H1 (cell line): ENCODE measurements around the gene ADCY9. TPM values are rescaled to one million over a fixed set of nuclear protein-coding genes. Genes with fewer than 3 reads are reported as not detected.

ENCODE experiments used
- CTCF ChIA-PET: fragments of 300-600 bp; sonication (Branson Sonifier 250); formaldehyde crosslinking; loops from one replicate; lab custom pipeline; 2021; ENCODE audit not compliant: partially characterized antibody; lab: Charles Lee
- POLR2A ChIA-PET: fragments of 300-600 bp; sonication (Branson Sonifier 250); formaldehyde crosslinking; loops from one replicate; lab custom pipeline; 2021; ENCODE audit warnings: inconsistent platforms; ENCODE audit not compliant: partially characterized antibody; lab: Charles Lee
- DNase-seq, 2 experiments: peaks; one replicate each; pipeline versions ENCODE4 v3.0.0 to v3.0.0-alpha.2; 2010 to 2022; ENCODE audit warnings: low spot score in 2 of 2, low read depth in 1 of 2, mixed read lengths in 1 of 2
- FAIRE-seq: peaks from 2 replicates; lab custom pipeline; 2011; peaks lifted over from hg19 to GRCh38; lab: Jason Lieb, UNC
- H2AFZ ChIP-seq: 2 replicates; pipeline ENCODE4 v1.8.1; 2012; ENCODE audit warnings: low read length, inconsistent platforms
- H2AK5ac ChIP-seq: 2 replicates; pipeline ENCODE4 v1.6.1; 2013; ENCODE audit warnings: low read depth, low read length
- H2BK120ac ChIP-seq: replicated peaks from 2 replicates; pipeline ENCODE3; 2013; ENCODE audit warnings: low read depth, low read length, inconsistent platforms
- H2BK12ac ChIP-seq: 2 replicates; pipeline ENCODE4 v1.6.1; 2013; ENCODE audit warnings: low read depth, low read length
- H2BK15ac ChIP-seq: 2 replicates; pipeline ENCODE4 v1.6.1; 2013; ENCODE audit warnings: low read length
- H2BK20ac ChIP-seq: 2 replicates; pipeline ENCODE4 v1.6.1; 2013; ENCODE audit warnings: low read length
- H2BK5ac ChIP-seq: 2 replicates; pipeline ENCODE4 v1.6.1; 2013; ENCODE audit warnings: low read depth, low read length
- H3K14ac ChIP-seq: 2 replicates; pipeline ENCODE4 v1.6.1; 2013; ENCODE audit warnings: inconsistent platforms; ENCODE audit not compliant: insufficient read length
- H3K18ac ChIP-seq: 2 replicates; pipeline ENCODE4 v1.6.1; 2013; ENCODE audit warnings: low read length; ENCODE audit errors: extremely low read depth
- H3K23ac ChIP-seq: 2 replicates; pipeline ENCODE4 v1.6.1; 2013; ENCODE audit warnings: inconsistent platforms; ENCODE audit not compliant: insufficient read length
- H3K23me2 ChIP-seq: 2 replicates; pipeline ENCODE4 v1.6.1; 2013; ENCODE audit warnings: low read depth, low read length
- H3K27ac ChIP-seq: 2 replicates; pipeline ENCODE4 v1.6.1; 2011; ENCODE audit warnings: low read depth, low read length, inconsistent platforms
- H3K27me3 ChIP-seq, 4 experiments: replicated peaks in 1 of 4; 1 replicate in 1 of 4; 2 replicates in 3 of 4; pipeline versions ENCODE4 v1.6.1 to v1.8.1; 2011 to 2013; ENCODE audit warnings: low read length in 3 of 4, mild to moderate bottlenecking in 3 of 4, inconsistent platforms in 2 of 4, mixed read lengths in 2 of 4, moderate library complexity in 1 of 4; ENCODE audit not compliant: control insufficient read depth in 3 of 4, insufficient read depth in 3 of 4; ENCODE audit errors: extremely low read depth in 1 of 4
- H3K36me3 ChIP-seq, 4 experiments: 2 replicates each; pipeline versions ENCODE4 v1.6.1 to v1.8.1; 2011 to 2013; ENCODE audit warnings: mild to moderate bottlenecking in 4 of 4, low read length in 3 of 4, moderate library complexity in 2 of 4, control low read depth in 1 of 4, inconsistent platforms in 1 of 4; ENCODE audit not compliant: insufficient read depth in 4 of 4, control insufficient read depth in 2 of 4
- H3K4ac ChIP-seq: replicated peaks from 2 replicates; pipeline ENCODE3; 2013; ENCODE audit warnings: low read length, low read depth, mixed read lengths, inconsistent platforms; ENCODE audit not compliant: insufficient read length
- H3K4me1 ChIP-seq, 4 experiments: replicated peaks in 1 of 4; 1 replicate in 1 of 4; 2 replicates in 3 of 4; pipeline versions ENCODE4 v1.6.1 to v1.8.1; 2011 to 2013; ENCODE audit warnings: low read length in 3 of 4, inconsistent platforms in 2 of 4, mixed read lengths in 1 of 4; ENCODE audit not compliant: insufficient read depth in 4 of 4, control insufficient read depth in 3 of 4
- H3K4me2 ChIP-seq, 2 experiments: 2 replicates each; pipeline versions ENCODE4 v1.6.1 to v1.8.1; 2011 to 2013; ENCODE audit warnings: low read depth in 2 of 2, low read length in 2 of 2, control low read depth in 1 of 2, inconsistent platforms in 1 of 2, mild to moderate bottlenecking in 1 of 2; ENCODE audit not compliant: insufficient read depth in 1 of 2
- H3K4me3 ChIP-seq, 4 experiments: fragments of 200-600, 300-600 bp in 1 of 4; sonication (generic), shearing (Covaris generic), sonication (Bioruptor Twin) in 1 of 4; 2 replicates each; pipeline versions ENCODE4 v1.5.1 to v1.8.1; 2011 to 2016; ENCODE audit warnings: low read length in 4 of 4, low read depth in 3 of 4, control low read depth in 2 of 4, inconsistent platforms in 2 of 4, mild to moderate bottlenecking in 2 of 4, mixed read lengths in 1 of 4, moderate library complexity in 1 of 4; ENCODE audit not compliant: insufficient read depth in 2 of 4; ENCODE audit errors: extremely low read depth in 1 of 4
- H3K56ac ChIP-seq: replicated peaks from 2 replicates; pipeline ENCODE3; 2013; ENCODE audit warnings: low read depth, mild to moderate bottlenecking, mixed read lengths, low read length, inconsistent platforms; ENCODE audit not compliant: insufficient read length
- H3K79me1 ChIP-seq: 2 replicates; pipeline ENCODE4 v1.6.1; 2013; ENCODE audit warnings: low read depth, low read length, control low read depth
- H3K79me2 ChIP-seq, 2 experiments: 2 replicates each; pipeline versions ENCODE4 v1.6.1 to v1.8.1; 2012 to 2013; ENCODE audit warnings: low read length in 2 of 2, mild to moderate bottlenecking in 2 of 2, inconsistent platforms in 1 of 2; ENCODE audit not compliant: insufficient read depth in 2 of 2, control insufficient read depth in 1 of 2
- H3K9ac ChIP-seq, 4 experiments: replicated peaks in 1 of 4; 1 replicate in 1 of 4; 2 replicates in 3 of 4; pipeline versions ENCODE4 v1.6.1 to v1.8.1; 2011 to 2013; ENCODE audit warnings: low read depth in 3 of 4, low read length in 3 of 4, control low read depth in 2 of 4, mild to moderate bottlenecking in 2 of 4, moderate library complexity in 2 of 4, inconsistent platforms in 1 of 4; ENCODE audit errors: extremely low read depth in 1 of 4
- H3K9me3 ChIP-seq, 2 experiments: 2 replicates each; pipeline versions ENCODE4 v1.6.1 to v1.8.1; 2012 to 2013; ENCODE audit warnings: mild to moderate bottlenecking in 2 of 2, moderate library complexity in 2 of 2, control low read depth in 1 of 2, inconsistent platforms in 1 of 2, low read depth in 1 of 2, low read length in 1 of 2, mixed read lengths in 1 of 2; ENCODE audit not compliant: insufficient read depth in 2 of 2
- H4K20me1 ChIP-seq, 2 experiments: replicated peaks in 1 of 2; 2 replicates each; pipeline versions ENCODE3 to v1.8.1; 2011 to 2013; ENCODE audit warnings: inconsistent platforms in 2 of 2, low read length in 2 of 2, mild to moderate bottlenecking in 1 of 2; ENCODE audit not compliant: insufficient read depth in 2 of 2, control insufficient read depth in 1 of 2
- H4K5ac ChIP-seq: 2 replicates; pipeline ENCODE4 v1.6.1; 2013; ENCODE audit warnings: low read length, low read depth, mixed read lengths, inconsistent platforms; ENCODE audit not compliant: insufficient read length
- H4K8ac ChIP-seq: 2 replicates; pipeline ENCODE4 v1.8.0; 2013; ENCODE audit warnings: mild to moderate bottlenecking, moderate library complexity, low read length, inconsistent platforms; ENCODE audit not compliant: insufficient read depth; ENCODE audit errors: extremely low read depth
- H4K91ac ChIP-seq: replicated peaks from 2 replicates; pipeline ENCODE3; 2013; ENCODE audit warnings: low read length, mixed read lengths, inconsistent platforms; ENCODE audit not compliant: insufficient read length
- CHD2 ChIP-seq: IDR thresholded peaks from 2 replicates; pipeline ENCODE4 v1.6.1; 2012; ENCODE audit warnings: low read length, improper control_type of control experiment
- CTCF ChIP-seq, 3 experiments: IDR thresholded peaks; 1 replicate in 2 of 3; 2 replicates in 1 of 3; pipeline versions ENCODE4 v1.5.1 to v1.6.1; 2011; ENCODE audit warnings: low read length in 3 of 3, mild to moderate bottlenecking in 3 of 3, inconsistent platforms in 2 of 3, low read depth in 1 of 3, moderate library complexity in 1 of 3; ENCODE audit not compliant: insufficient read depth in 1 of 3; ENCODE audit errors: control extremely low read depth in 1 of 3
- GABPA ChIP-seq: IDR thresholded peaks from 2 replicates; pipeline ENCODE4 v1.6.1; 2011; ENCODE audit warnings: mild to moderate bottlenecking, low read length, moderate library complexity, borderline replicate concordance; ENCODE audit not compliant: insufficient read depth
- NRF1 ChIP-seq: IDR thresholded peaks from 2 replicates; pipeline ENCODE4 v1.6.1; 2011; ENCODE audit warnings: mild to moderate bottlenecking, low read depth, low read length, improper control_type of control experiment
- SIX5 ChIP-seq: IDR thresholded peaks from 2 replicates; pipeline ENCODE4 v1.6.1; 2011; ENCODE audit warnings: mild to moderate bottlenecking, low read depth, low read length
- SP1 ChIP-seq: IDR thresholded peaks from 2 replicates; pipeline ENCODE4 v1.6.1; 2011; ENCODE audit warnings: low read depth, low read length
- SRF ChIP-seq: IDR thresholded peaks from 2 replicates; pipeline ENCODE4 v1.6.1; 2011; ENCODE audit warnings: mild to moderate bottlenecking, low read depth, low read length, moderate library complexity
- TAF1 ChIP-seq: IDR thresholded peaks from 2 replicates; pipeline ENCODE4 v1.6.1; 2011; ENCODE audit warnings: mild to moderate bottlenecking, low read depth, low read length
- YY1 ChIP-seq: IDR thresholded peaks from 2 replicates; pipeline ENCODE4 v1.6.1; 2011; ENCODE audit warnings: low read depth, mild to moderate bottlenecking, low read length
- WGBS, 2 experiments: shearing (Covaris generic) in 1 of 2; methylation state at CpG; one replicate each; pipeline versions ENCODE4 v1.1.6 to v1.1.7; 2013 to 2015; ENCODE audit warnings: low lambda C conversion rate in 2 of 2, mixed read lengths in 2 of 2, inconsistent platforms in 1 of 2, low coverage in 1 of 2, missing lambda C conversion rate in 1 of 2; ENCODE audit not compliant: insufficient replicate concordance in 2 of 2, insufficient coverage in 1 of 2, insufficient read length in 1 of 2; ENCODE audit errors: extremely low coverage in 1 of 2, missing lambda C conversion rate in 1 of 2; 5-methylcytosine and 5-hydroxymethylcytosine counted together
- polyA plus RNA-seq, 7 experiments: library from polyadenylated mRNA; depleted of rRNA in 3 of 7; stranded (reverse) in 5 of 7; unstranded in 2 of 7; fragments of >200 nt in 5 of 7; fragments of 200-250 nt in 2 of 7; gene quantifications; 1 replicate in 5 of 7; 2 replicates in 1 of 7; 4 replicates in 1 of 7; pipeline versions ENCODE4 v1.2.1 to v1.2.3, GENCODE V29; 2011 to 2013; ENCODE audit warnings: missing spikeins in 2 of 7, mixed read lengths in 2 of 7
- total RNA-seq: library from RNA; stranded (reverse); fragmentation: NEBNext Ultra II Directional; extraction: Animal tissue kit (Norgen Biotek cat#: 25700); gene quantifications from 2 replicates; pipeline ENCODE4 v1.2.1, GENCODE V29; 2021

The ADCY9 gene
- total and polyA plus RNA-seq, 2 of the 8 experiments (the other 6 are each of a cell fraction or from before 2014, with no cell fraction given), result 5.4 to 13.1 TPM

GRCh38 chr16:3995001-3995400 is 121.2 kb downstream of the ADCY9 start:
- Histone ChIP-seq H3K4ac (no peak overlapping the region), H3K56ac (no peak overlapping the region), H2BK15ac (no peak overlapping the region), H3K4me2 (no peak overlapping the region), H3K79me1 (no peaks in the 10 kb centered on the region), H3K27me3 (no peaks in the 10 kb centered on the region), H3K4me3 (no peak overlapping the region), H2AFZ (no peak overlapping the region), H3K23me2 (no peaks in the 10 kb centered on the region), H3K4me1 (peaks cover 2 to 7% (median 6%) of the 10 kb centered on the region in 4 experiments; a peak in 5 of 7 replicates), H3K9ac (no peak overlapping the region), H4K5ac (no peak overlapping the region), H2BK20ac (no peak overlapping the region), H2BK12ac (no peak overlapping the region), H4K91ac (no peak overlapping the region)
- no peak for TF ChIP-seq NRF1
- no peak for TF ChIP-seq SP1
- TF ChIP-seq CTCF (IDR thresholded peaks at IDR 0.05; ENCODE audit: control extremely low read depth in 1 of 3, insufficient read depth in 1 of 3, low read depth in 1 of 3, low read length in 3 of 3), result no peak
- TF ChIP-seq YY1, result no peak
- TF ChIP-seq SIX5, result no peak
- no peak for TF ChIP-seq SRF
- no peak for TF ChIP-seq CHD2
- TF ChIP-seq GABPA, result no peak
- TF ChIP-seq TAF1, result no peak
- TF ChIP-seq, all 59 proteins: peak for 0
- Histone ChIP-seq H2BK5ac (no peak overlapping the region; the same call in 1 of the 2 replicates), H4K20me1 (no peaks in the 10 kb centered on the region), H3K14ac (no peak overlapping the region), H3K79me2 (no peaks in the 10 kb centered on the region), H3K9me3 (no peaks in the 10 kb centered on the region), H3K36me3 (no peaks in the 10 kb centered on the region), H2AK5ac (no peak overlapping the region), H2BK120ac (no peak overlapping the region), H3K27ac (no peak overlapping the region), H4K8ac (no peak overlapping the region), H3K23ac (no peak overlapping the region), H3K18ac (no peak overlapping the region)
- DNase-seq (no peak), FAIRE-seq (no peak)
- POLR2A ChIA-PET, result interaction anchor here (0.8 kb wide), 1 partner anchor 16 kb away, joined by 3 read pairs; no protein-coding TSS in a partner anchor
- CTCF ChIA-PET, result interaction anchor here (0.7 to 1.1 kb wide), 3 partner anchors 12 to 1011 kb away, joined by 3 to 9 read pairs (median 3); no protein-coding TSS in a partner anchor
- whole genome bisulfite sequencing, 2 experiments, result 67% methylated on average over 2 of the region's 2 CpGs; no CpG with 5 or more reads in 1 of the 2 experiments
